GM18951 (cell line): ENCODE data around the gene PLD2.

Experiments used
- POLR2A ChIP-seq: IDR thresholded peaks from 4 replicates; pipeline ENCODE4 v1.6.1; 2011; ENCODE audit warnings: mild to moderate bottlenecking; ENCODE audit not compliant: insufficient read length, insufficient read depth; ENCODE audit errors: extremely low read depth
- in situ Hi-C: fragments of 300-500 bp; cut with MboI; formaldehyde crosslinking; loops from one replicate; pipeline ENCODE4 v1.12.0; 2022; ENCODE audit warnings: low sequenced_read_pairs, mixed read lengths, inconsistent platforms; ENCODE audit not compliant: unreplicated experiment

The PLD2 gene

GRCh38 chr17:4786106-4786511 is 20.8 kb upstream of the PLD2 start, which contains the start of gene VMO1:
TSS of gene VMO1 (minus strand) at chr17:4786364. CDS start at chr17:4786352, 12 bp downstream.
- in situ Hi-C loops = no loop called here
- no peak for TF ChIP-seq POLR2A

- no peak for TF ChIP-seq POLR2A
- in situ Hi-C loops = no loop called here
Measured at GRCh38 chr17:4786516-4786915, 20.4 kb upstream of the PLD2 start.

GRCh38 chr17:4788159-4788806 is 18.7 kb upstream of the PLD2 start:
- in situ Hi-C loops = no loop called here
- TF ChIP-seq POLR2A = no peak

- in situ Hi-C loops = no loop called here
- no peak for TF ChIP-seq POLR2A
Measured at GRCh38 chr17:4788807-4789700, 17.9 kb upstream of the PLD2 start, which contains the start of gene GLTPD2. TSS of gene GLTPD2 (plus strand) at chr17:4788964. CDS start at chr17:4789012, 48 bp downstream.

- no peak for TF ChIP-seq POLR2A
- in situ Hi-C loops = no loop called here
Measured at GRCh38 chr17:4789701-4789950, 17.3 kb upstream of the PLD2 start.

- TF ChIP-seq POLR2A = peak; percentile 80
- in situ Hi-C loops = no loop called here
Measured at GRCh38 chr17:4789951-4790704, 16.8 kb upstream of the PLD2 start.

- TF ChIP-seq POLR2A = no peak
- in situ Hi-C loops = no loop called here
Measured at GRCh38 chr17:4790705-4791088, 16.3 kb upstream of the PLD2 start.

GRCh38 chr17:4795168-4795567 is 11.8 kb upstream of the PLD2 start:
- no peak for TF ChIP-seq POLR2A
- in situ Hi-C loops = no loop called here

- no peak for TF ChIP-seq POLR2A
- in situ Hi-C loops = no loop called here
Measured at GRCh38 chr17:4796552-4796920, 10.4 kb upstream of the PLD2 start.

GRCh38 chr17:4800462-4801196 is 6.3 kb upstream of the PLD2 start:
- in situ Hi-C loops = no loop called here
- no peak for TF ChIP-seq POLR2A

GRCh38 chr17:4802228-4802627 is 4.7 kb upstream of the PLD2 start, which contains the start of gene C17orf114:
TSS of gene C17orf114 (minus strand) at chr17:4802328.
- no peak for TF ChIP-seq POLR2A
- in situ Hi-C loops = no loop called here

- TF ChIP-seq POLR2A = no peak
- in situ Hi-C loops = no loop called here
Measured at GRCh38 chr17:4806456-4806776, 536 bp upstream of the PLD2 start.
